Midbrain (tissue), 1 donor: Measurements from ENCODE around the gene PRRX1.

Experiments
- DNase-seq: peaks from one replicate; lab custom pipeline; 2025; lab: John Stamatoyannopoulos, UW

Gene PRRX1

GRCh38 chr1:170664828-170665612 is 1.1 kb downstream of the PRRX1 start:
- DNase-seq, result peak; percentile 51

GRCh38 chr1:170665629-170666028 is 1.7 kb downstream of the PRRX1 start:
- no peak for DNase-seq

- DNase-seq, result peak; percentile 8
Observed at GRCh38 chr1:170666541-170667254, 2.8 kb downstream of the PRRX1 start.

GRCh38 chr1:170668209-170669106 is 4.5 kb downstream of the PRRX1 start:
- peak; percentile 18 for DNase-seq

- no peak for DNase-seq
Observed at GRCh38 chr1:170669107-170669445, 5.1 kb downstream of the PRRX1 start.

GRCh38 chr1:170669586-170670530 is 5.9 kb downstream of the PRRX1 start:
- DNase-seq, result no peak

- DNase-seq, result peak; percentile 54
Observed at GRCh38 chr1:170670802-170671628, 7.1 kb downstream of the PRRX1 start.

GRCh38 chr1:170671629-170671963 is 7.7 kb downstream of the PRRX1 start:
- no peak for DNase-seq

- DNase-seq, result no peak
Observed at GRCh38 chr1:170672316-170672715, 8.4 kb downstream of the PRRX1 start.

GRCh38 chr1:170674239-170674638 is 10.3 kb downstream of the PRRX1 start:
- DNase-seq, result no peak

- DNase-seq, result no peak
Observed at GRCh38 chr1:170674986-170675385, 11.1 kb downstream of the PRRX1 start.

GRCh38 chr1:170675865-170676264 is 11.9 kb downstream of the PRRX1 start:
- peak; percentile 17 for DNase-seq

GRCh38 chr1:170676628-170677027 is 12.7 kb downstream of the PRRX1 start:
- no peak for DNase-seq

- DNase-seq, result no peak
Observed at GRCh38 chr1:170678027-170678600, 14.2 kb downstream of the PRRX1 start.

- DNase-seq, result no peak
Observed at GRCh38 chr1:170680428-170680827, 16.5 kb downstream of the PRRX1 start.

- DNase-seq, result no peak
Observed at GRCh38 chr1:170682169-170682568, 18.2 kb downstream of the PRRX1 start.

- no peak for DNase-seq
Observed at GRCh38 chr1:170682809-170683208, 18.9 kb downstream of the PRRX1 start.

GRCh38 chr1:170685166-170685565 is 21.2 kb downstream of the PRRX1 start:
- no peak for DNase-seq

GRCh38 chr1:170686291-170686690 is 22.4 kb downstream of the PRRX1 start:
- DNase-seq, result no peak

GRCh38 chr1:170687621-170688020 is 23.7 kb downstream of the PRRX1 start:
- no peak for DNase-seq
